ENCODE measurements around the gene MICAL3. TPM values are rescaled to one million over a fixed set of nuclear protein-coding genes. Genes with fewer than 3 reads are reported as not detected.
"Not testable (repeated sequence)": the region's sequence is repeated elsewhere in the genome, so short reads cannot be mapped to it uniquely, and the experiment has no call there.

Gene MICAL3
- total and polyA plus RNA-seq, 3 donors from 2014 or later: 103 to 106 (median 104) TPM

GRCh38 chr22:18042685-18043084 lies 18.3 kb upstream of the MICAL3 start:
- Histone ChIP-seq H3K4me1 (peaks cover 19% of the 10 kb centered on the region), H3K27me3 (no peaks in the 10 kb centered on the region), H3K4me3 (no peak overlapping the region), H3K27ac (no peak overlapping the region), H3K36me3 (ENCODE audit: low read depth, missing control alignments) (no peaks in the 10 kb centered on the region), H3K9me3 (no peaks in the 10 kb centered on the region)
- intact Hi-C loops (cut with DNase I; ENCODE audit: low total_unique reads): no loop called here
- DNase-seq: no peak
- WGBS, 2 donors: 62 to 71% methylated on average over 6 of the region's 6 CpGs
- TF ChIP-seq CTCF (IDR thresholded peaks at IDR 0.05) (no peak), POLR2A (IDR thresholded peaks at IDR 0.05) (no peak)

GRCh38 chr22:18040898-18041297 lies 16.5 kb upstream of the MICAL3 start:
- H3K4me1 ChIP-seq: peaks cover 19% of the 10 kb centered on the region
- 81 to 94% methylated on average over 5 to 6 of the region's 6 CpGs for WGBS, 2 donors
- intact Hi-C loops (cut with DNase I; ENCODE audit: low total_unique reads); H3K4me3 ChIP-seq; H3K36me3 ChIP-seq (ENCODE audit: low read depth, missing control alignments); H3K9me3 ChIP-seq; H3K27ac ChIP-seq; DNase-seq; H3K27me3 ChIP-seq: not testable (repeated sequence)

GRCh38 chr22:18035751-18036150 lies 11.4 kb upstream of the MICAL3 start:
- intact Hi-C loops (cut with DNase I; ENCODE audit: low total_unique reads): no loop called here
- no peaks in the 10 kb centered on the region for H3K9me3 ChIP-seq
- no peak overlapping the region for H3K4me3 ChIP-seq
- no peak for TF ChIP-seq POLR2A (IDR thresholded peaks at IDR 0.05)
- TF ChIP-seq CTCF (IDR thresholded peaks at IDR 0.05): no peak
- no peaks in the 10 kb centered on the region for H3K27me3 ChIP-seq
- WGBS, 2 donors: 64 to 69% methylated on average over 9 of the region's 9 CpGs
- H3K36me3 ChIP-seq (ENCODE audit: low read depth, missing control alignments): no peaks in the 10 kb centered on the region
- no peak for DNase-seq
- H3K27ac ChIP-seq: no peak overlapping the region
- H3K4me1 ChIP-seq: no peaks in the 10 kb centered on the region

GRCh38 chr22:18034076-18034475 lies 9.7 kb upstream of the MICAL3 start:
- intact Hi-C loops (cut with DNase I; ENCODE audit: low total_unique reads): no loop called here

GRCh38 chr22:18033204-18033998 lies 9.0 kb upstream of the MICAL3 start:
- WGBS, 2 donors: 57 to 69% methylated on average over 6 of the region's 6 CpGs
- Histone ChIP-seq H3K27me3 (no peaks in the 10 kb centered on the region), H3K36me3 (ENCODE audit: low read depth, missing control alignments) (no peaks in the 10 kb centered on the region), H3K4me3 (no peak overlapping the region), H3K27ac (peak overlapping the region in 1 of 2 donors; percentile 2), H3K4me1 (no peaks in the 10 kb centered on the region), H3K9me3 (no peaks in the 10 kb centered on the region)
- DNase-seq: no peak
- TF ChIP-seq POLR2A (IDR thresholded peaks at IDR 0.05): no peak
- peak in 1 of 3 experiments; percentile 27 for TF ChIP-seq CTCF (IDR thresholded peaks at IDR 0.05)
- intact Hi-C loops (cut with DNase I; ENCODE audit: low total_unique reads): no loop called here

More at GRCh38 chr22:18034076-18034475, 9.7 kb upstream of the MICAL3 start:
- H3K4me1 ChIP-seq: no peaks in the 10 kb centered on the region
- no peaks in the 10 kb centered on the region for H3K27me3 ChIP-seq
- no peaks in the 10 kb centered on the region for H3K36me3 ChIP-seq (ENCODE audit: low read depth, missing control alignments)
- TF ChIP-seq CTCF (IDR thresholded peaks at IDR 0.05): no peak
- no peak for DNase-seq
- 89 to 97% methylated on average over 3 of the region's 3 CpGs for WGBS, 2 donors
- H3K4me3 ChIP-seq: no peak overlapping the region
- no peaks in the 10 kb centered on the region for H3K9me3 ChIP-seq
- peak overlapping the region in 1 of 2 donors; percentile 2 for H3K27ac ChIP-seq

All from testis (tissue), 3 donors.